Prostate gland (tissue), 2 donors: Measurements from ENCODE around the gene AJAP1.

Experiments used
- POLR2A ChIP-seq: fragments of 450-650 bp; IDR thresholded peaks from one replicate; pipeline ENCODE4 v1.6.1; 2016; ENCODE audit warnings: antibody characterized with exemption, mild to moderate bottlenecking
- POLR2AphosphoS5 ChIP-seq: sonication (generic); formaldehyde crosslinking; IDR thresholded peaks from one replicate; pipeline ENCODE4 v1.6.1; 2017; ENCODE audit warnings: antibody characterized with exemption
- TF ChIP-seq, protein P1 (sequence below), 4 experiments: fragments of 200-600 bp in 2 of 4; fragments of 450-650 bp in 2 of 4; sonication (generic) in 2 of 4; IDR thresholded peaks; 1 replicate in 3 of 4; 2 replicates in 1 of 4; pipeline ENCODE4 v1.5.1; 2016 to 2019; ENCODE audit warnings: antibody characterized with exemption in 4 of 4, mild to moderate bottlenecking in 2 of 4, moderate library complexity in 2 of 4

DNA sequence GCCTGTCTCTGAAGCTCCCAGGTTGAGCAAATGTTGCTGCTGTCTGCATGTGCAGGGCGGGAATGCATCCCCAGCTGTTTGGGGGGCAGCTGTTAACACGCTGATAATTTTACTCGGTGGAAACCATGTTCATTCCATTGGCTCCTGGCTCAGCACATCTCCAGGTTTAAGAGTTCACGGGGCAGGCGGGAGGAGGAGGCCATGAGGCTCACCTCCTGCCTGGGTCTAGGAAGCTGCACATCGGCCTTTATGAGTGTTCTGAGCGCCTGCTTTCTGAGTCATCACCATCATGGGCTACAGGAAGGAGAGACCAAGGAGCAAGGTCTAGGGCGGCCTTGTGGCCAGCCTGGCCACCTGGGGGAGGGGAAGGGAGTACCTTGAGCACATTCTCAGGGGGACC lies 29.7 kb downstream of the AJAP1 start:
- TF ChIP-seq POLR2AphosphoS5 (no peak), POLR2A (no peak)
- TF ChIP-seq, protein P1, sequence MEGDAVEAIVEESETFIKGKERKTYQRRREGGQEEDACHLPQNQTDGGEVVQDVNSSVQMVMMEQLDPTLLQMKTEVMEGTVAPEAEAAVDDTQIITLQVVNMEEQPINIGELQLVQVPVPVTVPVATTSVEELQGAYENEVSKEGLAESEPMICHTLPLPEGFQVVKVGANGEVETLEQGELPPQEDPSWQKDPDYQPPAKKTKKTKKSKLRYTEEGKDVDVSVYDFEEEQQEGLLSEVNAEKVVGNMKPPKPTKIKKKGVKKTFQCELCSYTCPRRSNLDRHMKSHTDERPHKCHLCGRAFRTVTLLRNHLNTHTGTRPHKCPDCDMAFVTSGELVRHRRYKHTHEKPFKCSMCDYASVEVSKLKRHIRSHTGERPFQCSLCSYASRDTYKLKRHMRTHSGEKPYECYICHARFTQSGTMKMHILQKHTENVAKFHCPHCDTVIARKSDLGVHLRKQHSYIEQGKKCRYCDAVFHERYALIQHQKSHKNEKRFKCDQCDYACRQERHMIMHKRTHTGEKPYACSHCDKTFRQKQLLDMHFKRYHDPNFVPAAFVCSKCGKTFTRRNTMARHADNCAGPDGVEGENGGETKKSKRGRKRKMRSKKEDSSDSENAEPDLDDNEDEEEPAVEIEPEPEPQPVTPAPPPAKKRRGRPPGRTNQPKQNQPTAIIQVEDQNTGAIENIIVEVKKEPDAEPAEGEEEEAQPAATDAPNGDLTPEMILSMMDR (IDR thresholded peaks at IDR 0.05) = no peak
